ENCODE measurements around the gene CMIP.

GRCh38 chr16:81645925-81646324, 201.3 kb downstream of the CMIP start:
- TF ChIP-seq CREB1 (IDR thresholded peaks at IDR 0.05; ENCODE audit: low read depth): no peak
- no peak for TF ChIP-seq EP300 (IDR thresholded peaks at IDR 0.05; ENCODE audit: borderline replicate concordance)
- no peak for TF ChIP-seq RAD21 (IDR thresholded peaks at IDR 0.05; ENCODE audit: low read depth)
- TF ChIP-seq FOXM1 (IDR thresholded peaks at IDR 0.05; ENCODE audit: borderline replicate concordance, low read depth): no peak
- TF ChIP-seq TAF1 (IDR thresholded peaks at IDR 0.05; ENCODE audit: low read depth): no peak
- TF ChIP-seq USF1 (IDR thresholded peaks at IDR 0.05): no peak
- no peak for TF ChIP-seq EGR1 (IDR thresholded peaks at IDR 0.05)
